ENCODE results near the gene KLK4. TPM values are rescaled to one million over a fixed set of nuclear protein-coding genes. Genes with fewer than 3 reads are reported as not detected.

Gene KLK4
- total and polyA plus RNA-seq, 2 donors (not counting 3 experiments of a cell fraction or from before 2014, with no cell fraction given), result not detected

GRCh38 chr19:50861496-50862286 lies 49.5 kb downstream of the KLK4 start:
- Histone ChIP-seq H3K9ac (replicated peaks; ENCODE audit: extremely low read depth, insufficient read depth, low read length) (no peak overlapping the region), H3K4me1 (ENCODE audit: control insufficient read depth, extremely low read depth, insufficient read depth, low read length) (no peaks in the 10 kb centered on the region), H3K9me3 (replicated peaks; ENCODE audit: control insufficient read depth, insufficient read depth, low read length) (no peaks in the 10 kb centered on the region), H4K20me1 (replicated peaks; ENCODE audit: control insufficient read depth, extremely low read depth, insufficient read depth, low read length) (no peaks in the 10 kb centered on the region), H3K4me3 (replicated peaks in 1 of 3; ENCODE audit: insufficient read depth in 1 of 3, low read depth in 1 of 3, low read length in 3 of 3) (no peak overlapping the region), H3K4me2 (ENCODE audit: insufficient read depth, low read length) (no peak overlapping the region), H3K27me3 (ENCODE audit: control insufficient read depth in 2 of 2, insufficient read depth in 2 of 2, low read length in 2 of 2) (no peaks in the 10 kb centered on the region), H3K9me1 (replicated peaks; ENCODE audit: control insufficient read depth, extremely low read depth, insufficient read depth, low read length) (no peaks in the 10 kb centered on the region), H2AFZ (ENCODE audit: low read depth, low read length) (no peak overlapping the region), H3K27ac (ENCODE audit: insufficient read depth, low read depth, low read length) (no peak overlapping the region), H3K36me3 (ENCODE audit: control insufficient read depth in 2 of 2, extremely low read depth in 1 of 2, insufficient read depth in 2 of 2, low read length in 2 of 2) (no peaks in the 10 kb centered on the region), H3K79me2 (ENCODE audit: control insufficient read depth, insufficient read depth, low read length) (no peaks in the 10 kb centered on the region)
- dilution Hi-C loops (cut with MboI; ENCODE audit: extremely low pct_ligation_motif_present, low sequenced_read_pairs), result no loop called here
- DNase-seq (ENCODE audit: low read depth, low spot score) (no peak), FAIRE-seq (no peak)
- no peak for TF ChIP-seq JUN (IDR thresholded peaks at IDR 0.05; ENCODE audit: borderline replicate concordance, insufficient read depth, insufficient read length, low read depth)
- TF ChIP-seq, protein P1, sequence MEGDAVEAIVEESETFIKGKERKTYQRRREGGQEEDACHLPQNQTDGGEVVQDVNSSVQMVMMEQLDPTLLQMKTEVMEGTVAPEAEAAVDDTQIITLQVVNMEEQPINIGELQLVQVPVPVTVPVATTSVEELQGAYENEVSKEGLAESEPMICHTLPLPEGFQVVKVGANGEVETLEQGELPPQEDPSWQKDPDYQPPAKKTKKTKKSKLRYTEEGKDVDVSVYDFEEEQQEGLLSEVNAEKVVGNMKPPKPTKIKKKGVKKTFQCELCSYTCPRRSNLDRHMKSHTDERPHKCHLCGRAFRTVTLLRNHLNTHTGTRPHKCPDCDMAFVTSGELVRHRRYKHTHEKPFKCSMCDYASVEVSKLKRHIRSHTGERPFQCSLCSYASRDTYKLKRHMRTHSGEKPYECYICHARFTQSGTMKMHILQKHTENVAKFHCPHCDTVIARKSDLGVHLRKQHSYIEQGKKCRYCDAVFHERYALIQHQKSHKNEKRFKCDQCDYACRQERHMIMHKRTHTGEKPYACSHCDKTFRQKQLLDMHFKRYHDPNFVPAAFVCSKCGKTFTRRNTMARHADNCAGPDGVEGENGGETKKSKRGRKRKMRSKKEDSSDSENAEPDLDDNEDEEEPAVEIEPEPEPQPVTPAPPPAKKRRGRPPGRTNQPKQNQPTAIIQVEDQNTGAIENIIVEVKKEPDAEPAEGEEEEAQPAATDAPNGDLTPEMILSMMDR (IDR thresholded peaks at IDR 0.05; ENCODE audit: extremely low read depth in 1 of 2, insufficient read depth in 1 of 2, low read depth in 1 of 2, low read length in 2 of 2), result no peak
- TF ChIP-seq GATA2 (IDR thresholded peaks at IDR 0.05; ENCODE audit: insufficient read depth, insufficient read length, low read depth, low read length), result no peak
- TF ChIP-seq, protein P2, sequence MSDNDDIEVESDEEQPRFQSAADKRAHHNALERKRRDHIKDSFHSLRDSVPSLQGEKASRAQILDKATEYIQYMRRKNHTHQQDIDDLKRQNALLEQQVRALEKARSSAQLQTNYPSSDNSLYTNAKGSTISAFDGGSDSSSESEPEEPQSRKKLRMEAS (IDR thresholded peaks at IDR 0.05; ENCODE audit: insufficient read depth, insufficient read length), result no peak
- no peak for TF ChIP-seq EZH2 (IDR thresholded peaks at IDR 0.05; ENCODE audit: borderline replicate concordance, low read depth, low read length, severe bottlenecking)
- no peak for TF ChIP-seq MYC (IDR thresholded peaks at IDR 0.05; ENCODE audit: low read depth, low read length)
- no peak for TF ChIP-seq POLR2A (IDR thresholded peaks at IDR 0.05; ENCODE audit: low read depth, low read length)
- intact Hi-C loops (cut with micrococcal nuclease), result no loop called here
- POLR2A ChIA-PET, result no interaction called here
- no TSS peak for BruUV-seq (replicated peaks)
- CTCF ChIA-PET, result no interaction called here
